ENCODE measurements around the gene GUK1. TPM values are rescaled to one million over a fixed set of nuclear protein-coding genes. Genes with fewer than 3 reads are reported as not detected.
A peak's percentile ranks its signal among the peaks of the same experiment; 100 is the strongest.

GUK1 gene
- total RNA-seq, 1 donor from 2014 or later: 213 TPM

DNA sequence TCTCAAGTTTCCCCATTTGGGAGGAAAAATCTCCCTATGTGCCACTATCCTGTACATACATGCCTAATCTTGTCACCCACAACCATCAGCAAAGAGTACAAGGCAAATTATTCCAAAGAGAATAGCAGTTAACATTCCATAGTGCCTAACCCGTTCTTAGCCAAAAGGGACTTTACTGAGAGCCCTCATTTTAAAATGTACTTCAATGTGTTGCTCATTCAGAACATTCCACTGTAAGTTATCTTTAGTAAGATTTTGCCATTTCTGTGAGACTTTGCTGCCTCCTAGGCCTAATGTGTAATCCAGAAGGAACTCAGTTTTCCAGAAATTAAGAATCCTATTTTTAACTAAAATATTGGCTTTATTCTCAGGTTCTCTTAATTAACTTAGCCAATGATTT lies 19.7 kb upstream of the GUK1 start:
- no peak for DNase-seq (ENCODE audit: low spot score)
- intact Hi-C loops (cut with DNase I): loop anchor here (10.0 kb wide), 1 partner anchor 116 kb away; the partner anchor contains the start of gene WNT3A

DNA sequence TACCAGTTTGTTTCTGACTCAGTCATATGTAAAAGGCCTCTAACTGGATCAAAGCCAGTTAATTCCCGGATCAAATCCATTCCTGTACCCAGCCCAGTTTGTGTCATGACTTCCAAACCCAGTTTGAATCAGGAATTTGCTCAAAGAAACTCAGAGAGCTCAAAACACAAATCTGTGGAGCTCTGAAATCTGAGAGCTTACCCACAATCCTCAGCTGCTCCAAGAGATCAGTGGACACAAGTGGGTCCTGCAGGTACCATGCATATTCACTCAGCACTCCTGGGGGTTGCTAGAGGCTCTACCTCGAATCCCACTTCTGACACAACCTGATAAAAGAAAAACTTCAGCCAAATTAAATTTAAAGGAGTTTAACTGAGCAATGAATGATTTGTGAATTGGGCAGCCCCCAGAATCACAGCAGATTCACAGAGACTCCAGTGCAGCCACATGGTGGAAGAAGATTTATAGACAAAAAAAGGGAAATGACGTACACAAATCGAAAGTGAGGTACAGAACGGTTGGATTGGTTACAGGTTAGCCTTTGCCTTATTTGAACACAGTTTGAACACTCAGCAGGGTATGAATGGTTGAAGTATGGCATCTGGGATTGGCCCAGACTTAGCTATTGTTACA lies 19.1 kb upstream of the GUK1 start:
- intact Hi-C loops (cut with DNase I): loop anchor here (10.0 kb wide), 1 partner anchor 116 kb away; the partner anchor contains the start of gene WNT3A

DNA sequence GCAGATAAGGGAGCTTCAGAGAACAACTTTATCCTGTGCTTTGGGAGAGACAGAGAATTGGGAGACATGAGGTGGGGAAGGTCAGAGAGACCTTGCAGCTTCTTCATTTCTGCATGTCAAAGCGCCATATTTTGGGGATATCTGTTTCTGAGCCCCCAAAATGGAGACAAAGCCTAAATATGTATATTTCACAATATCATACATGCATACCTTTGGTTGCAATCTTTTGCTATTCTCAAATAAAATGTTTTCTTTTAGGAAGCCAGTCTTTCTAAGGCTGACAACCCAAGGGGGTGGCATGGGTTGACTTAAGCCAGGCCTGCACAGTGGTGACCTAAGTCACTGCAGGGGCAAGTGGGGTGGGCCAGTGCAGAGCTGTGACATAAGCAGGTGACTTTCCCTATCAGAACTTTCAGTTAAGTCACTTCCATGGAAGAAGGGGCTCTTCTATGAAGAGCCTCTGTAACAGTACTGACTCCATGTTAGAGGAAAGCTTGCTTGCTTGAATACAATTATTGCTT lies 17.1 kb upstream of the GUK1 start:
- intact Hi-C loops (cut with DNase I): loop anchor here (10.0 kb wide), 1 partner anchor 118 kb away; the partner anchor contains the start of gene WNT3A
- DNase-seq (ENCODE audit: low spot score): no peak

More for the DNA sequence above, 19.1 kb upstream of the GUK1 start:
- no peak for DNase-seq (ENCODE audit: low spot score)

GRCh38 chr1:228123505-228123904 lies 16.6 kb upstream of the GUK1 start:
- intact Hi-C loops (cut with DNase I): loop anchor here (10.0 kb wide), 1 partner anchor 119 kb away; the partner anchor contains the start of gene WNT3A
- DNase-seq (ENCODE audit: low spot score): no peak

DNA sequence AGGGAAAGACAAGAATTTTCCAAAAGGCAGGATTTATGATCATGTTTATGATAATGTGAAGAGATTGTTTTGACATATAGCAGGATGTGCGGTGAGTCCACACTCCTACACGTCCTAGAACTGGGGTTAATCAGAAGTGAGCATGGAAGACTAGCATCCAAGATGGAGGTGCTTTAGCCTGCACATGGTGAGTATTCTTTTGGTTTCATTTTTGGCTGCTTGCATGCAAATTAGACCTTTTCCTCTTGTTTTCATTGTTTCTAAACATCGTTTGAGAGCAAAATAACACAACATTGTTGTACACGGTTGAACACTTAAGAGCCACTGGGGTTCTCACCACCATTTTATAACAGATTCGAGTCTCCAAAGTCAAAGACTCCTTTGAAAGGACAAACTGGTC lies 14.9 kb upstream of the GUK1 start:
- intact Hi-C loops (cut with DNase I): loop anchor here (10.0 kb wide), 1 partner anchor 120 kb away; the partner anchor contains the start of gene WNT3A

DNA sequence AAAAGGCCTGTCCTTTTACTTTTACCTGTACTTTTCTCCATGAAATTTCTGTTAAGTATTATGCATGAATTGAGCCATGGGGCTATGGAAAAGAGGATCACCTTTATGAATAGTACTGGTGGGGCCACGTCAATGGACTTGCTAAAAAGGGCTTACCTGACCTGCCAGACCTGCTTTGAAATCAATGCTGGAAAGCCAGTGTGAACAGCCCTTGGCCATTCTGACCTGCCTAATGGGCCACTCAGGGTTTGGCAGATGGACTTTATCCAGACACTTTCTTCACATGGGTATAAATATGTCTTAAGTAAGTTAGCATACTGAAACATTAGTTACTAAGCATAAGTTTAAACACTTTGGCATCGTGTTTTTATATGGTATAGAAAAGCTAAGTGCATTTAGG lies 8.3 kb upstream of the GUK1 start:
- intact Hi-C loops (cut with DNase I): no loop called here
- DNase-seq (ENCODE audit: low spot score): no peak

More for the DNA sequence above, 14.9 kb upstream of the GUK1 start:
- no peak for DNase-seq (ENCODE audit: low spot score)

DNA sequence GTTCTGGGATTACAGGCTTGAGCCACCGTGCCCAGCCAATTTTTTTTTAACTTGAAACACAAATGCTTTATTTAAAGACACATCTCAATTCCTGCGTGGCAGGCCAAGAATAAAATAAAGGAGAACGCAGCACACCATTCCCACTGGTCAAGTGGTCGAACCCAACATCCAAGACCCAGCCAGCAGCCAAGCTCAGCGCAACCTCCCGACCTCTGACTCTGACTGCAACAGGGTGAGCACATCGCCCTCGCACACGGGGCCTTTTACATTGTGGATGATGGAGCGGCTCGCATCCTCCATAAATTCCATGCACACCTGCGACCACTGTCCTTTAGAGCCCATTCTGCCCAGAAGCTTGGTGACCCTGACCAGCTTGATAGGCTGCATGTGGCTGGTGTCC lies 5.5 kb upstream of the GUK1 start:
- no peak for DNase-seq (ENCODE audit: low spot score)
- intact Hi-C loops (cut with DNase I): no loop called here

GRCh38 chr1:228136901-228137300 lies 3.2 kb upstream of the GUK1 start:
- intact Hi-C loops (cut with DNase I): loop anchor here (5.0 kb wide), 2 partner anchors 35 to 270 kb away; partner anchors contain the start of genes C1orf35 and TRIM11
- DNase-seq (ENCODE audit: low spot score): no peak

GRCh38 chr1:228139406-228139930 lies 611 bp upstream of the GUK1 start:
- intact Hi-C loops (cut with DNase I): loop anchor here (5.0 kb wide), 2 partner anchors 37 to 268 kb away; partner anchors contain the start of genes C1orf35 and TRIM11
- no peak for DNase-seq (ENCODE audit: low spot score)

- intact Hi-C loops (cut with DNase I): loop anchor here (1.0 to 2.0 kb wide), 2 partner anchors 25 to 58 kb away; partner anchors contain the start of genes ARF1 and IBA57
- no peak for DNase-seq (ENCODE audit: low spot score)
Measured at GRCh38 chr1:228140724-228141225, 696 bp downstream of the GUK1 start.

DNA sequence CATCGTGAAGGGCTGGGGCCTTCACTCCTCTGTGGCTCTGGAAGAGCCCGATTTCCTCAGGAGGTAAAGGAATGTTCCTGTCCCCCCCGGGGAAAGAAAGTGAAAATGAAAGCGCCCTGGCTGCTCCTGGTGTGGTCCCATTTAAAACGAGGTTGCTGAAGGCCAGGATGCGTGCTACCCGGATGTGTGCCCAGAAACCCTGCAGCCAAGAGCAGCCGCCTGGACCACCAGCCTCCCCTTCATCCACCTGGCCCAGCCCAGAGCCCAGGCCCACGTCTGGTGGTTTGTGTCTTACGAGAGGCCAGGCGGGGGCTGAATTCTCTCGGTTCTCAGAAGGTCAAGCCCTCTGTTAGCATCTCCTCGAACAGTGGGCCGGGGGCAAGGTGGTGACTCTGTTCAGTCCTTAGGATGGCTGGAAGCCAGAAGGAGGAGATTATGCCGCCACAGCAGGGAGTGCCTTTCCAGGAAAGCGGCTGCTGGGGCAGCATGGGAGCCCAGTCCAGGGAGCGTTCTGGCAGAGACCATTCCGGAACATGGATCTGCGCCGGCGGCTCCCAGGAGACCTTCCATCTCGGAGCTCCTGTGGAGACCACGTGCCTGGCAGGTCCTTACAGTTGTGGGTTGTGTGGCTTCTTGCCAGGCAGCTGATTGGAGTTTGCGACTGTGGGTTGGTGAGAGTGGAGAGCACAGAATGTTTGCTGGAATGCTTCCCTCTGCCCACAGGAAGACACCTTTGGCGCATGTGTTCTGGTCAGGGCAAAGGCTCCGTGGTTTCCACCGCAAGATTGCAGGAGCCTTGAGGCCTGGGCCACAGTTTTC lies 1.4 kb downstream of the GUK1 start:
- intact Hi-C loops (cut with DNase I): loop anchor here (2.0 kb wide), 1 partner anchor 59 kb away; the partner anchor contains the start of gene ARF1

GRCh38 chr1:228142155-228142691 lies 2.1 kb downstream of the GUK1 start:
- intact Hi-C loops (cut with DNase I): no loop called here
- no peak for DNase-seq (ENCODE audit: low spot score)

More for the DNA sequence above, 1.4 kb downstream of the GUK1 start:
- DNase-seq (ENCODE audit: low spot score): no peak

- no peak for DNase-seq (ENCODE audit: low spot score)
- intact Hi-C loops (cut with DNase I): no loop called here
Measured at GRCh38 chr1:228142701-228143136, 2.6 kb downstream of the GUK1 start.

DNA sequence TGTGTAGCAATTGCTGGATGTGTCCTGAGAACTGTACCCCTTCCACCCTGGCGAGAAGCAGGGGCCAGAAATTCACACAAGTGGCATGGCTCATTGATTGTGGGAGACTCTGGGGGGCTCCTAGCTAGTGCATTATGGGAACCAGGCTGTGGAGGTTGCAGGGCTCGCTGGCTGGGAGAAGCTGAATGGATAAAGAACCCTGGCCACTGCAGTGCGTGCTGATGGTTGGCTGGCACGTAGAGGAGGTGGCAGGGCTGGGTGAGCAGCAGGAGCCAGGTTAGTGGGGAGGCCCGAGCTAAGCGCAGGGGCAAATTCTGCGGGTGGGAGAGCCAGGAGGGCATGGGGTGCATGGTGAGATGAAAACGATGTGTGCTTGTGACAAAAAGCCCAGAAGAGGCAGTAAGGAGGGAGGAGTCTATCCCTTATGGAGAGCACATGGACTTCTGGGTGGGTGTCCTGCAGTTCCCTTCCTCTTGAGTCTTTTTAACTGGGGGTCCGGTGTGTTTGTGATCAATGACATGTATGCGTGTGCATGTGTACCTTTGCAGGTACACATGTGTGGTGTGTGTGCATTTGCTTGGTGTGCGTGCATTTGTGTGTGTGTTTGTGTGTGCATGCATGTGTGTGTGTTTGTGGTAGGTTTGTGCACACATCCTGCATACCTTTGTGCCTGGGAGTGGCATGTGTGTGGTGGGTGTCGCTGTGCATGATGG lies 3.6 kb downstream of the GUK1 start:
- intact Hi-C loops (cut with DNase I): no loop called here
- no peak for DNase-seq (ENCODE audit: low spot score)

DNA sequence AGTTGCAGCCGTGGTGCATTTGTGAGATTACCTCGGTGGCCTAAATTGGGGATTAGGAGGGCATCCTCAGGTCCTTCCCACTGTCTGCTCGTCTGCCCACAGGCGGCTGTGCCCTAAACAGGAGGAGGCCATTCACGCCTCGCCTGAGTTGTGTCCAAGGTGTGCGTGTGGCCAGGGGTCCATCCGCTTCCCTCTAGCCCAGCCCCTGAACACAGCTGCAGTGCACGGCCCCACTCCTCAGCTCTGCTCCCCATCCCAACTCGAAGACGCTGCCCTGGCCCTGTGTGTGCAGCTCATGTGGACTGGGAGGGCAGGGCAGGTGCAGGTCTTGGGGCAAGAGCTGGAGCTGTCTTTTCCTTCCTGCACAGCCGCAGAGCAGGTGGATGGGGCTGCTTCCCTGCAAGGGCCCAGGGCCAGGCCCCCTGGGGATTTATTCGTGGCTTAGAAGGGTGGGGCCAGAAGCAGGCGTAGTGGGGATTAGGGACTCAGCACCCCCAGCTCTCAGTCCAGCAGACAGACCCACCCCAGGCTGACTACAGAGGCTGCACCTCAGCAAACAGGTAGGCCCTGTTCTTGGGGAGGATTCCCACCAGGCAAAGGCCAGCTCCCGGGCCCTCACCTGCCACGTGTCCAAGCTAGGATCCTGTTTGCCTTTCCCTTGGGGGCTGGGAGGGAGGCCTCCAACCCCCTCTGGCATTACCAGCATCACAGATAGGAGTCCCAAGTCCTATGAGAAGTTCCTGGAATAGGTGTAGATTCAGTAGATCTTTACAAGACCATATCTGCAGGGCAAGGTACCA lies 4.3 kb downstream of the GUK1 start:
- intact Hi-C loops (cut with DNase I): no loop called here

DNA sequence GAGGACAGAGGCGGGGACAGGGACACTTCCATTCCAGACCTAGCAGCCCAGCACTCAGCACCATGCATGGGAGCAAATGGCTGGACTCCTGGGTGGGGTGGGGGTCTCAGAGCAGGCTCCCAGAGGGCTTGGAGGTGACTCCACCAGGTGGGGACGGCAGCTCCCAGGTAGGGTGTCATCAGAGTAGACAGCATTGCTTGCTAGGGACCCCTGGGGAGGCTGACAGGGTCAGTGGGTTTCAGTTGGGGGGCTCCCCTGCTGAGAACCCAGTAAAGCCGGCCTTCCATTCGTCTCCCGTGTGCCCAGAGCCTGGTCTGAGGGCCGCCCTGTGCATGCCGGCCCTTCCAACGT lies 4.9 kb downstream of the GUK1 start:
- DNase-seq (ENCODE audit: low spot score): peak; percentile 39
- intact Hi-C loops (cut with DNase I): no loop called here

More for the DNA sequence above, 4.3 kb downstream of the GUK1 start:
- DNase-seq (ENCODE audit: low spot score): peak; percentile 71

DNA sequence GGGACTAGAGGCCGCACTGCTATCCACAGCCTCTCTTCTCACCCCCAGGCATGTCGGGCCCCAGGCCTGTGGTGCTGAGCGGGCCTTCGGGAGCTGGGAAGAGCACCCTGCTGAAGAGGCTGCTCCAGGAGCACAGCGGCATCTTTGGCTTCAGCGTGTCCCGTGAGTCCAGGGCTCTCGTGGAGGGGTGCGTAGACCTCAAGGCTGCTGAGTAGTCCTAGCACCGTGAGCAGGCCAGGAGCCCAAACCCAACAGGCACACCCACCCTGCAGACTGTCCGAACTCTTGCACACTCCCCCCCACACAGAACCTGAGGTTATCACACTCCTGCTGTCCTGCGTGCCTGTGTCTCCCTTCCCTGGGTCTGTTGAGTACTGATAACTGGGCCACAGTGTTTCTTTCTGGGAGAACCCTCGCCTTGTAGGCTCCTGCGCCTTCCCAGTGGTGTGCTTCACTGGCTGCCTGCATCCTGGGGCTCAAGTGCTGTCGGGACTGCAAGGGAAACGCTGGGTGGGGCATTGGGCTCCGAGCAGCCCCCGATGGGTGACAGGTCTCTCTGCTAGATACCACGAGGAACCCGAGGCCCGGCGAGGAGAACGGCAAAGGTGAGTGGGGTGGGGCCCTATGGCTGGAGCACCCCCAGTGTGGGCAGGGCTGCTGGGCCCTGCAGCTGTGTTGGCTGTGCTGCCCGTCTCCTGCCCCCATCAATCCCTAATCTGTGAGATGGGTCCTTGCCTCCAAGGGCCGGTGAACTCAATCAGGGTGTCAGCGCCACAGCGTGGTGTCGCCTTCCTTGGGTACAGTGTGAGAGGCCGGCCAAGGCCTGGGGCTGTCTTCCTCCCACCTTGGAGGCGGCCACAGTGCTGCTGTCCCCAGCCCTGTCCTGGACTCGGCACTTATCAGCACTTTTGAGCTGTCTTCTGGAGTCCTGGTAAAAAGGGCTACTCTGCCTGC lies 5.7 kb downstream of the GUK1 start:
- intact Hi-C loops (cut with DNase I): no loop called here
- peak; percentile 69 for DNase-seq (ENCODE audit: low spot score)

Measured in cardiac septum (tissue), 1 donor.